GM21528 (cell line): Measurements from ENCODE around the gene YAF2.
A peak's percentile ranks its signal among the peaks of the same experiment; 100 is the strongest.
"Not testable (repeated sequence)": the region's sequence is repeated elsewhere in the genome, so short reads cannot be mapped to it uniquely, and the experiment has no call there.

Experiments
- ATAC-seq: cut with Tn5 transposase; IDR thresholded peaks from one replicate; pipeline ENCODE4 v1.9.1; 2021; ENCODE audit warnings: mild to moderate bottlenecking, moderate library complexity; ENCODE audit not compliant: unreplicated experiment, low FRiP score

YAF2 gene

GRCh38 chr12:42255866-42256261, 17.8 kb upstream of the YAF2 start:
- no peak for ATAC-seq

DNA sequence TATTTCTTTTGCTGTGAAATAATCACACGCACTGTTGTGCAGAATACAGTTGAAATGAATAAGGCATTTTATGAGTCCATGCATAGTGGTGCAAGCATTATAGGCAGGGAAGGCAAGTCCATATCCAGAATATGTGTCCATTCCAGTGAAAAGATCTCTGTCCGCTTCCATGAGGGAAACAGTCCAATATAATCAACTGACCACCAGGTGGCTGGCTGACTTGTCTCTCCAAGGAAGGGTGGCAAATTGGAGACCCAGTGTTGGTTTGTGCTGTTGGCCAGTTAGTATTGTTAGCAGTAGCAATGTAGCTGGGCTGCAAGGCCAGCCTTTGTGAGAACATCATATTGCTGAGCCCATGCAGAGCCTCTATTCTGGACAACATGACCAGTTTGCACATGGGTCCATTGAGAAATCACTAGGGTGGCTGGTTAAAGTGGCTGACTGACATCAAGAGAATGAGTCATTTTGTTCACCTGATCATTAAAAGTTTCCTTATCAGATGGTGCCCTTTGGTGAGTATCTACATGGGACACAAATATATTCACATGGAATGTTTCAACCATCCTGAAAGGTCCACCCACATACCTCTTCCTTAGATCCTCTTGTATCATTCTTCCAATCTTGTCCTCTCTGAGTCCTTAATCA, 17.3 kb upstream of the YAF2 start:
- no peak for ATAC-seq

DNA sequence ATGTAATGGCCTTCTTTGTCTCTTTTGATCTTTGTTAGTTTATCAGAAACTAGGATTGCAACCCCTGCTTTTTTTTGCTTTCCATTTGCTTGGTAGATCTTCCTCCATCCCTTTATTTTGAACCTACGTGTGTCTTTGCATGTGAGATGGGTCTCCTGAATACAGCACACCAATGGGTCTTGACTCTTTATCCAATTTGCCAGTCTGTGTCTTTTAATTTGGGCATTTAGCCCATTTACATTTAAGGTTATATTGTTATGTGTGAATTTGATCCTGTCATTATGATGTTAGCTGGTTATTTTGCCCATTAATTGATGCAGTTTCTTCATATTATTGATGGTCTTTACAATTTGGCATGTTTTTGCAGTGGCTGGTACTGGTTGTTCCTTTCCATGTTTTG, 14.6 kb upstream of the YAF2 start:
- not testable (repeated sequence) for ATAC-seq

GRCh38 chr12:42249033-42249432, 11.0 kb upstream of the YAF2 start:
- ATAC-seq, result not testable (repeated sequence)

DNA sequence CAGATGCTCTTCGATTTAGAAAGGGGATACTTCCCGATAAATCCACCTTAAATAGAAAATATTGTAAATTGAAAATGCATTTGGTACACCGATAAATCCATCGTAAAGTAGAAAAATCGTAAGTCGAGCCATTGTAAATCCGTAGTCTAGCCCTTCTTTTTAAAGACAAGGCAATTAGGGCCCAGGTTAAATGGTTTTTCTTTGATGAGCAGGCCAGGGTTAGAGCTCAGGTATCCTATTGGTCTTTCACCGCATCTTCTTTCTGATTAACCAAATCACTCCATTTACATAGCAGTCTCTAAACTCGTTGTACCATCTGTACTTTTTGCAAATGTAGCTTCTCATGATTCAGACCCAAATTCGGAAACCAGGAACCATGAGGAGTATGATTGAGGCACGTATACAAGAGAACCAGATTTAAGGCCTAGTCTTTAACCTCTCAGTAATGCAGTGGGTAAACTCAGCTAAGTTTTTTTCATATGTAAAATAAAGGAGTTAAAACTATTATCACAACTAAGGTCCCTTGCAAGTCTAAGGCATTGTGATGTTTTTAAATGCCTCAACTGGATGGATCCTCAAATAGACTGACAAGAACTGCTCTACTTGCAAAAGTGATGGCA, 2.2 kb upstream of the YAF2 start:
- no peak for ATAC-seq

DNA sequence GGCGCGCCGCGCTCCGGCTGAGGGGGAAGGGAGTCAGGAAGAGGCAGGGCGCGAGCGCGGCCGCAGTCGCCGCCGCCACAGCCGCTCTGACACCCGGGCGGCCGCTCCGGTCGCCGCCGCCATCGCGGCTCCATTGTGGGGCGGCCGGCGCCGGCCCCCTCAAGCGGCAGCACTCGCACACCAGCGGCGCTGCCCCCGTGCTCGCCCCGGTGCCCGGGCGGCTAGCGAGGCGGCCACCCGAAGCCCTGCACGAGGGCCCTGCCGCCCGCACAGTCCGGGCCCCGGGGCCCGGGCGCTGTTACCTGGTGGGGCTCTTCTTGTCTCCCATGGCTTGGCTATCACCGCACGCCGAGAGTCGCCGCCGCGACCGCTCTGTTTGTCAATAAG, 202 bp downstream of the YAF2 start:
- peak; percentile 29 for ATAC-seq

DNA sequence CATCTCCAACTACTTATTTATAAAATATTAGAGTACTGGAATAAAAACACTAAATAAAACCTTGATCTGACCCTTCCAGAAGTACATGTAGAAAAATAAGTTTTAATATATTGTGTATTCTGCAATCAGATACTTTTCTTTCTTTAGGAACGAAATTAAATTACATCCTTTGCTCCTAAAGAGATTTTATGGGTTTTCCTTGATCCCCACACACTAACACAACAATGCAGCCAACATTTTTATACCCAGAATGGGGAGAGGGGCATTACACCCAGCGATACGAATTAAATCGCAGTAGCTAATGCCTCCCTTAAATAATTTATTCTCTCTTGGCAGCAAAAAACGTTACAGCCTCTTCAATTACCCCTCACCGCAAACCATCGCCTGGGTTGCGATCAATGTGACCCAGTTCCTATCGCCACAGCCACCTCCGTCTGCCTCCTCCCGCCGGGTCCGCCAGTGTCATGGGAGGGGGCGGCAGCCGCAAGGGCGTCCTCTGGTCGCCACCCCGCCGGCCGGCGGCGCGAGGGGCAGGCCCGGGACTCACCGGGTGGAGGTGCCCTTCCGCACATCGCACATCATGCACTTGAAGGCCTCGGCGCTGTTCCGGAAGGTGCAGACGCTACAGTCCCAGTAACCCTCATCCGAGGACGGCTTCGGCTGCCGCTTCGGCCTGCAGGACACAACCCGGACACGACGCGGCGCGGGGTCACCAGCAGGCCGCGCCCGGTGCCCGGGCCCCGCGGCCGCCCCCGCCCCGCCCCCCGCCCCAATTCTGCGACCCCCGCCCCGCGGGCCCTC, 796 bp downstream of the YAF2 start:
- ATAC-seq, result peak; percentile 80

GRCh38 chr12:42236017-42236416, 2.0 kb downstream of the YAF2 start:
- no peak for ATAC-seq

GRCh38 chr12:42235426-42235825, 2.6 kb downstream of the YAF2 start:
- ATAC-seq, result no peak

GRCh38 chr12:42234970-42235369, 3.1 kb downstream of the YAF2 start:
- no peak for ATAC-seq

DNA sequence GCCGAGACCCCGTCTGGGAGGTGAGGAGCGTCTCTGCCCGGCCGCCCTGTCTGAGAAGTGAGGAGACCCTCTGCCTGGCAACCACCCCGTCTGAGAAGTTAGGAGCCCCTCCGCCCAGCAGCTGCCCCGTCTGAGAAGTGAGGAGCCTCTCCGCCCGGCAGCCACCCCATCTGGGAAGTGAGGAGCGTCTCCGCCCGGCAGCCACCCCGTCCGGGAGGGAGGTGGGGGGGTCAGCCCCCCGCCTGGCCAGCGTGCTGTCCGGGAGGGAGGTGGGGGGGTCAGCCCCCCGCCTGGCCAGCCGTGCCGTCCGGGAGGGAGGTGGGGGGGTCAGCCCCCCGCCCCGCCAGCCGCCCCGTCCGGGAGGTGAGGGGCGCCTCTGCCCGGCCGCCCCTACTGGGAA, 10.5 kb downstream of the YAF2 start:
- ATAC-seq, result not testable (repeated sequence)

GRCh38 chr12:42224501-42224900, 13.5 kb downstream of the YAF2 start:
- not testable (repeated sequence) for ATAC-seq

DNA sequence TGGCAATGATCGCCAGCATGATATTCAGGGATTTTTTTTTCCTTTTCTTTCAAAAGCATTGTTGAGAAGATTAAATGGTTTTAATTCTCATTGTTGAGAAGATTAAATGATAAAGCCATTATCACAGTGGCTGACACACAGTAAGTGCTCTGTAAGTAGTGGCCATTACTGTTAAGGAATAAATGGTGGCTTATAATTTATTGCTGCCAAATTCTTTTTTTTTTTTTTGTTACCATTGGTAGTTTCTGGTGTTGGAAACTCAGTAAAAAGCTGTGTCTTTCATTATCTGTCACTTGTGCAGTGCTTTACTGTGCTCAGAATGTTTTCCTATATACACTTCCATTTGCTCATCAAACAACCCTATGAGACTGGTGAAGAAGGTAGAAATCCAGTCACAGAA, 15.3 kb downstream of the YAF2 start:
- no peak for ATAC-seq

DNA sequence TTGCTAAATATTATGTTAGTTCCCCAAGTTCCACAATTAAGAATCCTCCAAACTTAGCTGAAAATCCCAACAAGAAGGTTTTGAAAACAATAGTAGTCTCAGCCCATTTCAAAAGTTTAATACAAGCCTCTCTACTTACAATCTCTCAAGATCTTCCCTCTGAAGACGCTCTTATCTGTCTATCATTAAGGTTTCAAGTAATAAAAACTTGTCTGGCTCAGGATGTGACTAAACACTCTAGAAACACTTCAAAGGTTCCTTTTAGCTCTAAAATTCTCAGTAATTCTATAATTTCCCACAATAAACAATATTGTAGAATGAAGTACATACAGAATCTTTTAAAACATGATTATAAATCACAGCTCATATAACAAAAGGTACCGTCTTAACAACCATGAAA, 16.3 kb downstream of the YAF2 start:
- no peak for ATAC-seq

- no peak for ATAC-seq
Measured at GRCh38 chr12:42217656-42218055, 20.4 kb downstream of the YAF2 start.

DNA sequence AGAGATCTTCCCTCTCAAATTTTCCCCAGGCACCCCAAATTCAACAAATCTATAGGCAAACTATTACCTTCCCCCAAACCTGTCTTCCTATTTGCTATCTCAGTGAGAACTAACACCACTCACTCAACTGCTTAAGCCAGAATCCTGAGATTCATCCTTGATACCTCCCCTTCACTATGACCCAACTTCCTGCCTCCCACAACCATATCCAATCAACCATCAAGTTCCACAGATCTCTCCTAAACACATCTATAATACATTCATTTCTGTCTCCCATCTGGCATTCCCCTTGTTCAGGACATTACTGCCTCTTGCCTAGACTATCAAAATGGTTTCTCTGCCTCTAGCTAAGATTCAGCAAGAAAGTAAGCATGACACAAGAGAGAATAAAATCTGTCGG, 21.3 kb downstream of the YAF2 start:
- ATAC-seq, result no peak

GRCh38 chr12:42215759-42216158, 22.3 kb downstream of the YAF2 start:
- not testable (repeated sequence) for ATAC-seq

GRCh38 chr12:42213954-42214426, 24.1 kb downstream of the YAF2 start:
- no peak for ATAC-seq

DNA sequence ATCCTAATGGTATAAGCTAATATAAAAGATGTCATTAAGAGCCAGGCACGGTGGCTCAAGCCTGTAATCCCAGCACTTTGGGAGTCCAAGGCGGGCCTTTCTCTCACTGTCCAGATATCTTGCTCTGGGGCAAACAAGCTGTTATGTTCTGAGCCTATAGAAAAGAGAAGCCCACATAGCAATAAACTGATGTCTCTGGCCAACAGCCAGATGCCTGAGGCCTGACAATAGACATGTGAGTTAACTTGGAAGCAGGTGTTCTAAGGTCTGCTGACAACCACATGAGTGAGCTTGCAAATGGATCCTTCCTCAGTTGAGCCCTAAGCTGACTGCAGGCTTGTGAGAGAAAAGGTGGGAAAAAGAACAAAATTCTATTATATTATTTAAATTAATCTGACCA, 25.0 kb downstream of the YAF2 start:
- no peak for ATAC-seq

DNA sequence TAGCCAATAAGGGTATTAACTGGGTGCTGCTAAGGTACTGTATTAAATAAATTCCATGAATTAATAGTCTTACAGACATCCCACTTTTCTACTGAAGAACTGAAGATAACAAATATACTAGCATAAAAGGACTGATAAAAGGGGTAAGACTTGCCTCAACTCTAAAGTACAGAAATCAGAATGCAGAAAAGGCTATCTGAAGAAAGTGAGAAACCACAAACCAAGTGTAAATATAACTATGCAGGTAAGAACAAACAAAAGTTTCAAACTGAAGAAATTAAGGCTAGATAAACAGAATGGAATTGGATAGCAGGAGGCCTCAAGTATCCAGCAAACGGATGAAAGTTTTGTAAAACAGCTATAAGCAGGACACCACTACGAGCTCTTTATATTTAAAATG, 29.5 kb downstream of the YAF2 start:
- no peak for ATAC-seq

- no peak for ATAC-seq
Measured at GRCh38 chr12:42204819-42205218, 33.2 kb downstream of the YAF2 start.

DNA sequence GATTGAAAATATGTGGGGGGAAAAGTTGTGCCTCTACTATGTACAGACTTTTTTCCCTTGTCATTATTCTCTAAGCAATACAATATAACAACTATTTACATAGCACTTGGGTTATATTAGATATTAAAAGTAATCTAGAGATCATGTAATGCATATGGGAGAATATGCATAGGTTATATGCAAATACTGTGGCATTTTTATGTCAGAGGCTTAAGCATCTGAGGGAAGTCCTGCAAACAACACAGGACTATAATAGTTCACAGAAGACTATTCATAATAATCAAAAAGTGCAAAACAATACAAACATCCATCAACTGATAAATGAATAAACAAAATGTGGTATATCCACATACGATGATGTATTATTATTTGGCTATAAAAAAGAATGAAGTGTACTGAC, 33.7 kb downstream of the YAF2 start:
- ATAC-seq, result no peak
